HCT116 (cell line): ENCODE measurements around the gene PRM1.

Experiments used
- SIN3A ChIP-seq: IDR thresholded peaks from 2 replicates; pipeline ENCODE4 v1.6.1; 2012; ENCODE audit warnings: low read depth
- TF ChIP-seq, protein P1 (sequence below), 3 experiments: fragments of 200-600 bp in 1 of 3; sonication (generic) in 1 of 3; IDR thresholded peaks in 2 of 3; conservative IDR thresholded peaks in 1 of 3; 2 replicates each; pipeline ENCODE4 v1.5.1; 2012 to 2017; ENCODE audit warnings: low read depth in 2 of 3, low read length in 2 of 3, antibody characterized with exemption in 1 of 3, borderline replicate concordance in 1 of 3, control low read depth in 1 of 3, mild to moderate bottlenecking in 1 of 3, mixed read lengths in 1 of 3, mixed run types in 1 of 3, moderate library complexity in 1 of 3; ENCODE audit not compliant: insufficient read depth in 1 of 3

GRCh38 chr16:11233727-11234376 is 47.3 kb downstream of the PRM1 start:
- TF ChIP-seq, protein P1, sequence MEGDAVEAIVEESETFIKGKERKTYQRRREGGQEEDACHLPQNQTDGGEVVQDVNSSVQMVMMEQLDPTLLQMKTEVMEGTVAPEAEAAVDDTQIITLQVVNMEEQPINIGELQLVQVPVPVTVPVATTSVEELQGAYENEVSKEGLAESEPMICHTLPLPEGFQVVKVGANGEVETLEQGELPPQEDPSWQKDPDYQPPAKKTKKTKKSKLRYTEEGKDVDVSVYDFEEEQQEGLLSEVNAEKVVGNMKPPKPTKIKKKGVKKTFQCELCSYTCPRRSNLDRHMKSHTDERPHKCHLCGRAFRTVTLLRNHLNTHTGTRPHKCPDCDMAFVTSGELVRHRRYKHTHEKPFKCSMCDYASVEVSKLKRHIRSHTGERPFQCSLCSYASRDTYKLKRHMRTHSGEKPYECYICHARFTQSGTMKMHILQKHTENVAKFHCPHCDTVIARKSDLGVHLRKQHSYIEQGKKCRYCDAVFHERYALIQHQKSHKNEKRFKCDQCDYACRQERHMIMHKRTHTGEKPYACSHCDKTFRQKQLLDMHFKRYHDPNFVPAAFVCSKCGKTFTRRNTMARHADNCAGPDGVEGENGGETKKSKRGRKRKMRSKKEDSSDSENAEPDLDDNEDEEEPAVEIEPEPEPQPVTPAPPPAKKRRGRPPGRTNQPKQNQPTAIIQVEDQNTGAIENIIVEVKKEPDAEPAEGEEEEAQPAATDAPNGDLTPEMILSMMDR (IDR thresholded peaks at IDR 0.05 in 2 of 3, conservative IDR thresholded peaks at IDR 0.05 in 1 of 3; ENCODE audit: borderline replicate concordance in 1 of 3, insufficient read depth in 1 of 3, low read depth in 2 of 3, low read length in 2 of 3), result no peak
- no peak for TF ChIP-seq SIN3A
